ENCODE results near the gene WEE2.

- no peak for TF ChIP-seq CTCF (IDR thresholded peaks at IDR 0.05)
- no peak for TF ChIP-seq POLR2A (IDR thresholded peaks at IDR 0.05)
Observed at GRCh38 chr7:141704741-141705140, 3.4 kb upstream of the WEE2 start.

Data from breast epithelium (tissue), 3 donors.